Vagina (tissue), 2 donors: Measurements from ENCODE around the gene TCERG1.

Source experiments
- CTCF ChIP-seq, 3 experiments: fragments of 450-650 bp in 2 of 3; fragments of 200-600 bp in 1 of 3; sonication (generic) in 1 of 3; IDR thresholded peaks; one replicate each; pipeline ENCODE4 v1.5.1; 2017 to 2019; ENCODE audit warnings: antibody characterized with exemption in 3 of 3, mild to moderate bottlenecking in 2 of 3, moderate library complexity in 2 of 3
- POLR2A ChIP-seq, 2 donors: fragments of 450-650 bp; IDR thresholded peaks; one replicate each; pipeline ENCODE4 v1.6.1; 2017; ENCODE audit warnings: antibody characterized with exemption in 2 of 2, mild to moderate bottlenecking in 2 of 2, moderate library complexity in 2 of 2

DNA sequence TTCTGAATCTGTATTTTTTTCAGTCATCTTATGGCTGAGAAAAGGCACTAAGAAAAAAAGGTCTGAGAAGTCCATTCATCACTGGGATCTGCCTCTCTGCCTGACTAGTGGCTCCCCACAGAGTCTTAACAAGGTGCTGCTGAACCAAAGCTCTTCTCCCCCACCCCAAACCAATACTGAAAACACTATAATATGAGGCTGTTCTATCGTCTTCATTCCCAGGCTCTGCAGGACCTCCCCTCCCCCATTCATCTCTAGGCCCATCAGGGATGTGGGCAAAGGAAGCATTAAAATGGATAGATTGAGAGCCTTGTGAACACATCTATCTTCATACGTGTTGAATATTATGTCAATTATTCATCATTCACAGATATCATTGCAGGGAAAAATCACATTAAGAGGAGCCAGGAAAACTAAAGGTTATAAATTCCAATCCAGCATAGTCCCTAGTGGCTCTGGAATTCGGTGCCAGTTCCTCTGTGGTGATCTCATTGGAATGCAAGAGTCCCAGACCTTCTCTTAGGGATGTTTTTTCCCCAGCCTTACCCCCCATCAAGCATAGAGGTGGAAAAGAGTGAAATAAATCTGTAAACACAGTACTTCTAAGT, 113.2 kb downstream of the TCERG1 start:
- TF ChIP-seq CTCF (IDR thresholded peaks at IDR 0.05) (no peak), POLR2A (IDR thresholded peaks at IDR 0.05) (no peak)
